NCI-H2196 (cell line): ENCODE results near the gene SPAG9.
A peak's percentile ranks its signal among the peaks of the same experiment; 100 is the strongest.

ENCODE experiments used
- DNase-seq: peaks from one replicate; lab custom pipeline; 2025; ENCODE audit not compliant: unreplicated experiment; lab: John Stamatoyannopoulos, UW

Gene SPAG9

DNA sequence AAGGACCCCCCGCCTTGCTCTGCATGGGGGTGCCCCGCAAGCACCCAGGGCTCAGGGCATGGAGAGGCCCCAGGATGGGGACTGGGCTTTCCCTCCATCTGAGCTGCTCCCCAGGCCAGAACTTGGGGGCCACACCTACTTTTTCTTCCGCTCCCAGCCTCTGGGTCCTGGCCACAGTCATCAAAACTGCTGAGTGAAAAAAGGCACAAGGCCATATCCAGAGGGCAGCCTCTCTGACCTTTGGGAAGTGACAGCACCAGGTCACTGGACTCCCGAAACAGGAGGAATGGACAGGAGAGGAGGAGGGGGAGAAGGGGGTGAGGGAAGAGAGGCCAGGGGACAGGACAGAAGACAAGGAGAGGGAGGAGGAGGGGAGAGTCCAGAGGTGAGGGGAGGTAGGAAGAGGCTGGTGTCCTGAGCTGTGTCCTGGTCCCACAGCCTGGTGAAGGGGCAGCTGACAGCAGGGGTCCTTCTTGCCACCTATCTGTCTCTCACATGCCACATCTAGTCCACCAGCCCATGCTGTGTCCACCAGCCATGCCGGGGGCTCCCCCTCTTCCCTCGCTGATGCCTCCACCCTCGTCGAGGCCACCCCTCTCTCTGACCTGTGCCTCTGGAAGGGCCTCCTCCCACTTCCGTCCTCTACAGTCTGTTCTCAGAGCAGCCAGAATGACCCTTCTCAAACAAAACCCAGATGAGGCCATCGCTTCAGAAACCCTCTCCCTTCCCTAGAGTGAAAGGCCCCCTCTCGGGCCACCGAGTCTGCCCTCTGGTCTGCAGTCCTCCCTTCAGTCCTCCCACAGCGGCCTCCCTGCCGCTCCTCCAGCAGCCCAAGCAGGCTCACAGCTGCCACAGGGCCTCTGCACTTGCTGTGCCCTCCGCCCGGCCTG is 180.6 kb downstream of the SPAG9 start:
- DNase-seq, result no peak

DNA sequence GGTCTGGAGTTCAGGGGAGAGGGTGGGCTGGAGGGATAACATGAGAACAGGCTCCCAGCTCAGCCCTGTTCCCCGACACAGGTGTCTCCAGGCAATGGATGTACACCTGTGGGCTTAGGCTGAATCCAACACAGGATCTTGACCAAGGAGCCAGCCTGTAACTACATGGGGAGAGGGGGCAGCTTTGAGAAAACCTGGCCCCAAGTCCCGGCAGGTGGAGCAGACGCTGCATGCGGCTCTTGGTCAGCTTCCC is 181.2 kb downstream of the SPAG9 start:
- no peak for DNase-seq

DNA sequence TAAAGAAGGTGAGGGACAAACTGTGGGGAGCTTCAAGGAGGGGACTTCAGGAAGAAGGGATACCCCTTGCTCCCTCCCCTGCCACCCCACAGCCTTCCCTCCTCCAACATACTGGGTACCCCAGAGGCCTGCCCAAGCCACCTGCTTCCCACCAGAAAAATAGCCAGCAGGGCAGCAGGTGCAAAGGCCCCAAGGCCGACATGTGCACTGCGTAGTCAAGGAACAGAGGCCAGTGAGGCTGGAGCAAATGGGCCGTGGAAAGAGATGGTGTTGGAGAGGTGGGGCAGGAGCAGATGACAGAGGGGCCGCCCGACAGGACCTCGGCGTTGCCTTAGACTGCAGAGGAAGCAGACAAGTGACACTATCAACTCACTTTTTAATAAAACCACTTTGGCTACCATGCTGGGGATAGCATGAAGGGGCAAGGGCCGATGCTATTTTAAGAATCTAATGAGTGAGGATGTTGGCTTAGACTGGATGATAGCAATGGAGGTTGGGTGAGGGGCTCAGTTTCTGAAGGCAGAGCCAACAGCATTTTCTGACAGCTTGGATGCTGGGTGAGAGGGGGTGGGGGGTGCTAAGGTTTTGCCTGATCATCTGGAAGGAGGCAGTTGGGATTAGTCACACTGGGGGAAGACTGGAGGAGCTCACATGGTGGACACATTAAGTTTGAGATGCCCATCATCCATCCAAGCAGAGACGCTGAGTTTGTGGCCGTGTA is 181.7 kb downstream of the SPAG9 start:
- no peak for DNase-seq

DNA sequence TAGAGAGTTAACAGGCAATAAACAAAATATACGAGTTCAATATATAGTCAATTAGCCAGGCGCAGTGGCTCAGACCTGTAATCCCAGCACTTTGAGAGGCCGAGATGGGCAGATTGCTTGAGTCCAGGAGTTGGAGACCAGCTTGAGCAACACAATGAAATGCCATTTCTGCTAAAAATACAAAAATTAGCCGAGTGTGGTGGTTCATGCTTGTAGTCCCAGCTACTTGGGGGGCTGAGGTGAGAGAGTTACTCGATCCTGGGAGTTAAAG is 184.7 kb downstream of the SPAG9 start:
- no peak for DNase-seq

DNA sequence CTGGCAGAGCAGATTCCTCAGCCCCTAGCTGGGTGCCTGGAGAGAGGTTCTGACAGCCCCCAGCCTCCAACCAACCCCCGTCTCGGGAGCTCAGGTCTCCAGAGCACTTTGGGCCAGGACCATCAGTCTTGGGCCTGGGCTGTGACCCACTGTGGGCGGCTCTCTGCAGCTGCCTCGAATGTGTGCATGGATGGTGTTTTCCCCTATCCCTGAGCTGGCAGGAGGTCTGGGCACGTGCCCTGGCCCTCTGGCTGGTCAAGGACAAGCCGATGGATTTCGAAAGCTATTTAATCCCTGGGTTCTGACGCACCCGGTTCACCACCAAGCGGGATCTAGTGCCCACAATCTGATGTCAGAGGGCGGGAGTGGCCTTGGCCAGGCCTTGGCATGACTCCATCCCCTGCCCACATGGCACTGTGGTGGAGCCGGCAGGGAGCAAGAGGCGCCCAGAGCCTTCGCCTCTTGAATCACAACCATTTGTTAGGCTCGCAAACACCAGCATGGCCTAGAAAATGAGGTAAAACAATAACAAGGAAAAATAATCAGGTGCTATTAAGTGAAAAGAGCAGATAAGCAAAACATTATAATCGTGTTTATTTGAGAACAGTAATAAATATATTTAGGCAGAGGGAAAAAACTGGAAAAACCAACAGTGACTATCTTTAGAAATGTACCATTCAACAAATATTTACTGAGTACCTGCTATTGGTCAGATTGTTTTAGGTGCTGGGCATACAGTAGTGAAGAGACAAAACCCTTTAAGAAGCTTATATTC is 185.3 kb downstream of the SPAG9 start:
- DNase-seq, result peak; percentile 97

DNA sequence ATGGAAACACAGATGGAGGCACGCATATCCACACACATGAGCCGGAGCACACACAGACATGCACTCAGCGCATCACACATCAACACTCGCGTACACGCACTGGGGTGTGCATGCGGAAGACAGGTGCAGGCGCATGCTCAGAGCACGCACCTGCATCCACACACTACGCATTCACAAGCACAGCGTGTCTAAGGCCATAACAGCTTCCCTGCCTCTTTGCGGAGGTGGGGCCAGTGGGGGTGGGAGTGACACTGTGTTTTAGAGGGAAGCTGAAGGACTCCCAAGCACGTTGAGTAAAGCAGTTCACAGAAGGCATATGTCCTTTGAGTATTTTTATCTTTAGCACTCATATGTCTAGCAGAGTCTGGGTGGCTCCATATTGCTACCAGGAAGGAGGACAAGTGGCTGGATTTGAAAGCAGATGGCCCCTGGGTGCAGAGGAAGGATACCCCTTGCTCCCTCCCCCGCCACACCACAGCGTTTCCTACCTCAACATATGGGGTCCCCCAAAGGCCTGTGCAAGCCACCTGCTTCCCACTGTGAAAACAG is 185.9 kb downstream of the SPAG9 start:
- no peak for DNase-seq

DNA sequence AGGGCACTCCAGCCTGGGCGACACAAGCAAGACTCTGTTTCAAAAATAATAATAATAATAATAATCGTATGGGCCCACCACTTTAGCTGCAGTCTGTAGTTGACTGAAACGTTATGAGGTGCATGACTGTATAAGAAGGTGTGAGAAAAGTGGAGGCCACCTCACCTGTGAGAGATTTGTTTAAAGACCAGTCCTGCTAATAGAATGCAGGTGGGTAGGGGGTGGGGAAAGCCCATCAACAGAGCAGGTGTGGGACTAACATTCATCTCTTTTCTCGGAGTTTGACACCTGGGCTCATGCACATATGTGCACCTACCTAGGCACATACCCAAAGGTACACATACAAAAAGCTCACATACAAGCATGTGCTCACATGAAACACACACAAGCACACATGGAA is 186.5 kb downstream of the SPAG9 start:
- no peak for DNase-seq

- DNase-seq, result peak; percentile 77
Measured at GRCh38 chr17:50931144-50931908, 189.3 kb downstream of the SPAG9 start.

- DNase-seq, result no peak
Measured at GRCh38 chr17:50928646-50929045, 192.0 kb downstream of the SPAG9 start.

- DNase-seq, result no peak
Measured at GRCh38 chr17:50927287-50927686, 193.4 kb downstream of the SPAG9 start.

DNA sequence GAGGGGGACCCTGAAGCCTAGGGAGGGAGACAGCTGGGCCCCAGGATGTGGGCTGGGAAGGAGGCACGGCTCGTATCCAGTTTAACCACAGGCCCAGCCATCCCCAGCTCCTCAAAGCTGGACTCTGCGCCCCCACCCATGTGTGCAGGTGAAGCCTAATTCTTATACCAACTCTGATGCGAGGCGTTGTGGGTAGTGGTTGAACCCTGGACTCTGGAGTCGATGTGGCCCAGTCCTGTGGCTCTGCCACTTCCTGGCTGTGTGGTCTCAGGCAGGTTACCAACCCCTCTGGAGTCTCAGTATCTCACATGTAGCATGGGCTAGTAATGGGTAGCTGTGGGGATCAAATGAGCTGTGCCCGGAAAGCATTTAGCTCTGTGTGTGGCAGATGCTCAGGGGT is 194.1 kb downstream of the SPAG9 start:
- no peak for DNase-seq

DNA sequence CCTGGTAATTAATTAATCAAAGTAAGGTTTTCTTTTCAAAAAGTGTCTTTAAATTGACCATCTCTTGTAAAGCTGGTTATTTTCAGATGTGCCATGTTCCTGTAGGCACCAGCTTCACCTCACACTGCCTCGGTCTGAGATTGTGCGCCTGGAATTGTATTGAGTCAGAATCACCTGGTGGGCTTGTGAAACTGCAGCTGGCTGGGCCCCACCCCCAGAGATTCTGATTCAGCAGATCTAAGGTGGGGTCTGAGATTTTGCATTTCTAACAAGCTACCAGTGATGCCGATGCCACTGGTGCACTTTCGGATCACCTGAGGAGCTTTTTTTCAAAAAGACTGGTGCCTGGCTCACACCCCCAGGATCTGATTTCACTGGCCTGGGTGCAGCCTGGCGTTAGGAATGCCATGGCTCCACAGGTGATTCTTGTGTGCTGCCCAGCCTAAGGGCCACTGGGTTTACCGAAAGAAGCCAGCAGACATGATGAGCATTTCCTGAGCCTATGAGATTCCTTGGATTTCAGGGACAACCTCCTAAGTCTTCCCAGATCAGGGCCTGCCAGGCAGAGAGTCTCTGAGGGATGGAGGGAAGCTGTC is 195.3 kb downstream of the SPAG9 start:
- DNase-seq, result no peak

DNA sequence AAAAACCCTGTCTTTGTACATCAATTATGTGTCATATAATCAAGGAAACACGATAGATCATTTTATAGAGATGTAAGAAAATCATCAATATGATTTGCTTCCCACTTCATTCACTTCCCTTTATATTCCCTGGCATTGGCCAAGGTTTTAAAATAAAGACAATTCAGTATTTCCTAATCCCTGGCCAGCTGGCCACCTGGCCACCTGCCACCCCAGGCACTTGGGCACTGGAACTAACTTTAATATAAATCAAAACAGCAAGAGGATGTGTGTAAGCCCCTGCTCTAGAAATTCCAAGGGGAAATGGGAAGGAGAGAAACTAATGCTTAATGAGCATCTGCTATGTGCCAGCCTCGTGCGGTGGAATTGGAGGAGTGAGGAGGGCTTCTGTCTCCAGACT is 195.9 kb downstream of the SPAG9 start:
- DNase-seq, result no peak

- no peak for DNase-seq
Measured at GRCh38 chr17:50924300-50924699, 196.4 kb downstream of the SPAG9 start.

DNA sequence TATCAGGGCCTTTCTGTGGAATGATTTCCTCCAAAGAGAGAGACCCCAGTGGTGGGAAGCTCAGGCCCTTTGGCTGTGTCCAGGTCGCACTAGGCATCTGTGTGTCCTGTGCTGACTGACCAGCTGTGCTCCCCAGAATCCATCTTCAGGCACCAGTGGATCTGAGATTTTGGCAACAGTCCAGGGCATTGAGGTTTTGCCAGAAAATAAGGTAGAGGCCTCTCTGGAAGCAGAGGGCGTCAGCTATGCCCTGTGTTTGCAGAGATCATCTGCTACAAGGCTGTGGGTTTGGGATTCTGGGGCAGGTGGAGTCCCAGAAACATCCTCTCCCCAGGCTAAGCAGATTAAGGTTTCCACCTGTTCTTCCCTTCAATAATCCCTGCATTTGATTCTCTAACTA is 197.1 kb downstream of the SPAG9 start:
- DNase-seq, result no peak

- DNase-seq, result no peak
Measured at GRCh38 chr17:50922721-50923405, 197.8 kb downstream of the SPAG9 start.

- DNase-seq, result no peak
Measured at GRCh38 chr17:50922107-50922506, 198.6 kb downstream of the SPAG9 start.

GRCh38 chr17:50920891-50921586 is 199.6 kb downstream of the SPAG9 start:
- DNase-seq, result no peak

- DNase-seq, result no peak
Measured at GRCh38 chr17:50920041-50920410, 200.6 kb downstream of the SPAG9 start.
